Stomach (tissue), 4 donors: ENCODE data around the gene PTPRE.

Experiments used
- CTCF ChIP-seq, 7 experiments: fragments of 450-650 bp in 4 of 7; fragments of 200-600 bp in 3 of 7; sonication (generic) in 3 of 7; IDR thresholded peaks; one replicate each; pipeline ENCODE4 v1.5.1; 2016 to 2019; ENCODE audit warnings: antibody characterized with exemption in 7 of 7, control low read depth in 2 of 7, mild to moderate bottlenecking in 1 of 7
- POLR2A ChIP-seq, 4 donors: fragments of 450-650 bp; IDR thresholded peaks; one replicate each; pipeline ENCODE4 v1.6.1; 2016; ENCODE audit warnings: antibody characterized with exemption in 4 of 4, control low read depth in 2 of 4, mild to moderate bottlenecking in 1 of 4, moderate library complexity in 1 of 4
- POLR2AphosphoS5 ChIP-seq, 3 donors: sonication (generic); formaldehyde crosslinking; IDR thresholded peaks; one replicate each; pipeline ENCODE4 v1.6.1; 2016; ENCODE audit warnings: antibody characterized with exemption in 3 of 3

GRCh38 chr10:128053356-128053755 lies 146.5 kb downstream of the PTPRE start:
- no peak for TF ChIP-seq POLR2AphosphoS5 (IDR thresholded peaks at IDR 0.05)
- TF ChIP-seq POLR2A (IDR thresholded peaks at IDR 0.05): no peak
- TF ChIP-seq CTCF (IDR thresholded peaks at IDR 0.05): no peak
